GM12801 (cell line): ENCODE results near the gene WIZ.

ENCODE experiments used
- TF ChIP-seq, protein P1 (sequence below): IDR thresholded peaks from one replicate; pipeline ENCODE4 v1.5.1; 2011; ENCODE audit warnings: control low read depth; ENCODE audit not compliant: insufficient read length; ENCODE audit errors: extremely low read depth

The WIZ gene

GRCh38 chr19:15431396-15432017, 18.2 kb downstream of the WIZ start:
- TF ChIP-seq, protein P1, sequence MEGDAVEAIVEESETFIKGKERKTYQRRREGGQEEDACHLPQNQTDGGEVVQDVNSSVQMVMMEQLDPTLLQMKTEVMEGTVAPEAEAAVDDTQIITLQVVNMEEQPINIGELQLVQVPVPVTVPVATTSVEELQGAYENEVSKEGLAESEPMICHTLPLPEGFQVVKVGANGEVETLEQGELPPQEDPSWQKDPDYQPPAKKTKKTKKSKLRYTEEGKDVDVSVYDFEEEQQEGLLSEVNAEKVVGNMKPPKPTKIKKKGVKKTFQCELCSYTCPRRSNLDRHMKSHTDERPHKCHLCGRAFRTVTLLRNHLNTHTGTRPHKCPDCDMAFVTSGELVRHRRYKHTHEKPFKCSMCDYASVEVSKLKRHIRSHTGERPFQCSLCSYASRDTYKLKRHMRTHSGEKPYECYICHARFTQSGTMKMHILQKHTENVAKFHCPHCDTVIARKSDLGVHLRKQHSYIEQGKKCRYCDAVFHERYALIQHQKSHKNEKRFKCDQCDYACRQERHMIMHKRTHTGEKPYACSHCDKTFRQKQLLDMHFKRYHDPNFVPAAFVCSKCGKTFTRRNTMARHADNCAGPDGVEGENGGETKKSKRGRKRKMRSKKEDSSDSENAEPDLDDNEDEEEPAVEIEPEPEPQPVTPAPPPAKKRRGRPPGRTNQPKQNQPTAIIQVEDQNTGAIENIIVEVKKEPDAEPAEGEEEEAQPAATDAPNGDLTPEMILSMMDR: no peak

- TF ChIP-seq, protein P1: no peak
Measured at GRCh38 chr19:15430526-15431120, 19.1 kb downstream of the WIZ start.

DNA sequence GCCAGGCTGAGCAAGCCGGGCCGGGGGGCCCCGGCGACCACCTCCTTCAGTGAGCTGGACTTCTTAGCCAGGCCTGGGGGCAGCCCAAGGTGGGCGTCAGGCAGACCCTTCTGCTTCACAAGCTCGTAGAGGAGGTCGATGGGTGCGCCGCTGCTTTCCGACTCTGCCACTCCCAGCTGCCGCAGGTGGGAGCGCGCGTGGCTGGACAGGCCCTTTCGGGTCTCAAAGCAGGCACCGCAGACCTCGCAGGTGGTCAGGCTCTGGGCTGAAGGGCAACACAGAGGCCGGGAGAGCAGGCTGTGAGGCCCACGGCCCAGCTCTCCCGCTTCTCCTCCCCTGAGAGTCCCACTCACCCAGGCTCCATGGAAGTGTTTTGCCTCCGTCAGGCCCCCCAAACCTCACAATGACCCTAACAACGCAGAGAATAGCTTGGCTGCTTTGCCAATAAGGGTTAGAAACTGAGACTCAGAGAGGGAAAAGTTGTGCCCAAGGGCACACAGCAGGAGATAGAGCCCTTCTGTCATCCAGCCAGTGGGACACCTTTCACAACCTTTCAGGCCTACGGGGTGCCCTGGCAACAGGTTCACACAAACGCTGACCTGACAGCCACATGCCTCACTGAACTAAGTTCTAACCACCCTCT, 19.8 kb downstream of the WIZ start:
- TF ChIP-seq, protein P1: no peak

- TF ChIP-seq, protein P1: no peak
Measured at GRCh38 chr19:15428956-15429824, 20.6 kb downstream of the WIZ start.

DNA sequence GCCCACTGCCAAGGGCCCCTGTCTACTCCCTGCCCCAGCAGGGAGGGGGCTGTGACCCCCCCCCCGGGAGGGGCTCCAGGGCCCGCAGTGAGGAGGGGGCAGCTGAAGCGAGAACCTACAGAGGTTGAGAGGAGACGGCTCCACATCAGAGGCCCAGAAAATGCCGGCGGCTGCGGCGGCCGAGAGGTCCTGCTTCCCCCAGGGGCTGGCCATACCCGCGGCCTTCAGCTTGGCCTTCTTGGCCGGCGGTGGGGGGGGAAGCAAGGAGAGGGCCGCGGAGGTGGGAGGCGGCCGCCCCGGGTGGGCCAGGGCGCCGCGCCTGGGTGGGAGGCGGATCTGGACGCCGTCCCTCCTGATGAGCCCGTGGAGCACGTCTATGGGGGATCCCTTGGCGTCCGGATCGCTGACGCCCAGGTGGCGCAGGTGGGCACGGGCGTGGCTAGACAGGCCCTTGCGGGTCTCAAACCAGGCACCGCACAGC, 21.7 kb downstream of the WIZ start:
- TF ChIP-seq, protein P1: no peak

DNA sequence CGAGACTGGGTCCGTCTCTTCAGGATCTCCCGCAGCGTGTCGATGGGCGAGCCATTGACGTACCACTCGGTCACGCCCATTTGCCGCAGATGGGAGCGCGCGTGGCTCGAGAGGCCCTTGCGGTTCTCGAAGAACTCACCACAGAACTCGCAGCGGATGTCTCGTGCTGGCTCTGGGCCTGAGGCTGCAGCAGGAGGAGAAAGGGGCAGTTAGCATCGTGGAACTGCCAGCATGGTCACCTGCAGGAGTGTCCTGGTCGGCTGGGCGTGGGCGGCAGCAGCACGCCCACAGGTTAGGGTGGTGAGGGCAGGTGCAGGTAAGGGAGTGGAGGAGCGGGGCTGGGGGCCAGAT, 22.4 kb downstream of the WIZ start:
- TF ChIP-seq, protein P1: no peak

DNA sequence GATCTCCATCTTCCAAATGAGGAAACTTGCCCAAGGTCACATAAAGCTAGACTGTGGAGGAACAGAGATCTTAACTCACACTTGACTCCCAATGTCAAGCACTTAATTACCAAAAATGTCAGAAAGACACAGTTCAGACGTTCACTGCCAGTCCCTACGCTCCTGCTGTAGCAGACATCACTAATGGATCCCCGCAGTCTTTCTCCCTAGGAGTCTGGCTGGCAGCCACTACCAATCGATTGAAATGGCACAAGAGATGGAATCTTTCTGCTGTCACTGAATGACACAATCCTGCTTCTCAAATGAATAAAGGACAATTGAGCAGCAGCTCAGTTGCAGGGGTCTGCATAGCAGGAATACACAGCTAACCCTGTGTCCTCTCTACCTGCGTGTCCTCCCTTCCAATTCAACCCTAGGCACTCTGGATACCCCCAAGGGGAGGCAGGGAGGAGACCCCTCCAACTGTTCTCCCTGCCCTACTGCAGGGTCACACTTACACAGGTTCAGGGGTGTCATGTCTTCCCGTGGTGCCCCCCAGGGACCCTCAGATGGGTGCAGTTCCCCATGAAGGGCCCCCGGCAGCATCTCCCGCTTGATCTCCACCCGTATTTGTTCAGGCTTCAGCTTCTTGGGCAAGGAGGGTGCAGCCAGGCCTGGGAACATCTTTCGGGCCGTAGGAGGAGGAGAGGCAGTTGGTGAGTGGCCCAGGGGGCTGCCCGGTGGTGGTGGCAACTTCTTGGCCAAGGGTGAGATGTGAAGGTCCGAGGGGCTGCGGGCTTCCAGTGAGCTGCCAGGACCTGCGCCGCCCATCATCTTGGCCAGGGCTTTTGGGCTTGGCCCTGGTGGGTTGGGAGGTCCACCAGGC, 23.0 kb downstream of the WIZ start:
- TF ChIP-seq, protein P1: no peak
